T-helper 17 cell (primary cell): Measurements from ENCODE around the gene ZC3H12C. TPM values are rescaled to one million over a fixed set of nuclear protein-coding genes. Genes with fewer than 3 reads are reported as not detected.

Source experiments
- ATAC-seq: fragments of 150-1000 bp; cut with Tn5 transposase; 2 replicates; pipeline ENCODE4 v1.10.0; 2021; ENCODE audit warnings: mild to moderate bottlenecking, moderate library complexity
- DNase-seq, 3 donors: peaks; one replicate each; pipeline versions ENCODE4 v3.0.0 to v3.0.0-alpha.2; 2020 to 2021
- H3K9me3 ChIP-seq: one replicate; pipeline ENCODE4 v1.7.0; 2013; ENCODE audit warnings: low read length, mild to moderate bottlenecking; ENCODE audit not compliant: control insufficient read depth, poor library complexity, severe bottlenecking
- H3K27ac Mint-ChIP-seq: one replicate; pipeline ENCODE4 v1.8.0; 2022; ENCODE audit warnings: mild to moderate bottlenecking, moderate library complexity, mixed read lengths
- H3K27me3 Mint-ChIP-seq: one replicate; pipeline ENCODE4 v1.8.0; 2022; ENCODE audit warnings: mixed read lengths
- H3K36me3 Mint-ChIP-seq: one replicate; pipeline ENCODE4 v1.8.0; 2022; ENCODE audit warnings: low read depth, mixed read lengths
- H3K4me1 Mint-ChIP-seq: one replicate; pipeline ENCODE4 v1.8.0; 2022; ENCODE audit warnings: mild to moderate bottlenecking, mixed read lengths
- H3K4me3 Mint-ChIP-seq: one replicate; pipeline ENCODE4 v1.8.0; 2022; ENCODE audit warnings: mild to moderate bottlenecking, moderate library complexity, mixed read lengths
- total RNA-seq, 4 donors: library from RNA in 2 of 4; stranded (reverse) in 2 of 4; gene quantifications; one replicate each; pipeline ENCODE4 v1.2.3 and lab custom pipeline; 2022 to 2026

The ZC3H12C gene
- total RNA-seq, 2 donors from 2014 or later: 0.15 to 0.91 TPM

DNA sequence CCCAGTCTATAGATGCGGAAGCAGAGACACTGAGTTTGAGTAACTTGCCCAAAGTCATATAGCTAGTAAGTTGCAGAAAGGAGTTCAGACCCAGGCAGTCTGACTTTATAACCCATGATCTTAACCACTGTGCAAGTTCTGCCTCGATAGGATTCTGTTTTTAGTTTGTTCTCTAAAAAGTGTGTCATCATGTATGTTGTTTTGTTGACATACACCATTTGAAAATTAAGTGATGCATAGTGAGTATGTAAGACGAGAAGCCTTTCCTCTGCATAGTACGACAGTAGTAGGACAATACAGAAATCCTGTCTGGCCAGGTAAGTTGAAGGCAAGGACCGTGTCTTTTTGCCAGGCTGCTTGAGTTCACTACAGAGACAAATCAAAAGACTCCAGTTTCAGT is 3.3 kb downstream of the ZC3H12C start:
- no peak for DNase-seq
- peaks cover 31% of the 10 kb centered on the region for H3K27me3 Mint-ChIP-seq
- no peak overlapping the region for H3K27ac Mint-ChIP-seq

DNA sequence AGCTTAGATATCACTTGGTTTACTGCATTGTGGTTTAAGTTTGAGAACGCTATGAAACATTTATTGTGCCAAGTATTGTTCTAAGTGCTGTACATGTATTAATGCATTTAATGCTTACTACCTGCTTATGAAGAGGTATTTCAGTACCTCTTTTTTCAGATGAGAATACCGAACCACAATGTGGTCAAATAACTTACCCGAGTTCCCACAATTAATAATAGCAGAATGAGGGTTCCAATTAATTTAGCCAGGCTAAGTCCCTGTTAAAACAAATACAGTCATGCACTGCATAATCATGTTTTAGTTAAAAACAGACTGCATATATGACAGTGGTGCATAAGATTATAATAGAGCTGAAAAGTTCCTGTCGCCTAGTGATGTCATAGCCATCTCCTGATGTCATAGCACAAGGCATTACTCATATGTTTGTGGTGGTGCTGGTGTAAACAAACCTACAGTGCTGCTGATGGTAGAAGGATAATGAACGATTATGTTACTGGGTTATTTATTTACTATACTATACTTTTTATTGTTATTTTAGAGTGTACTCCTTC is 4.3 kb downstream of the ZC3H12C start:
- Mint-ChIP-seq H3K4me3 (no peak overlapping the region), H3K4me1 (peaks cover 5% of the 10 kb centered on the region), H3K27me3 (peaks cover 31% of the 10 kb centered on the region), H3K27ac (no peak overlapping the region), H3K36me3 (peaks cover 3% of the 10 kb centered on the region)
- DNase-seq (no peak), ATAC-seq (no peak)
- H3K9me3 ChIP-seq: no peaks in the 10 kb centered on the region

More for the DNA sequence above, 3.3 kb downstream of the ZC3H12C start:
- H3K36me3 Mint-ChIP-seq: peaks cover 5% of the 10 kb centered on the region
- no peaks in the 10 kb centered on the region for H3K9me3 ChIP-seq
- H3K4me1 Mint-ChIP-seq: peaks cover 9% of the 10 kb centered on the region
- H3K4me3 Mint-ChIP-seq: no peak overlapping the region
- no peak for ATAC-seq

DNA sequence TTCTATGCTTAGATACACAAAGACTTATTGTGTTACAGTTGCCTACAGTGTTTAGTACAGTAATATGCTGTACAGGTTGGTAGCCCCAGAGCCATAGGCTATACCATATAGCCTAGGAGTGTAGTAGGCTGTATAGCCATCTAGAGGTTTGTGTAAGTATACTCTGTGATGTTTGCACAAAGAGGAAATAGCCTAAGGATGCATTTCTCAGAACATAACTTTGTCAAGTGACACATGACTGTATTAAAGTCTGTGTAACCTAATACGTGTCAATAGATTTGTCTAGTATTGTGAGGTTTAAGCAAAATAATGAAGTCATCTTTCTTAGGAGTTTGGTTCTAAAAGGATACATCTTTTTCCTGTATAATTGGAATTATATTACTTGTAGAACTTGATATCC is 5.5 kb downstream of the ZC3H12C start:
- H3K4me1 Mint-ChIP-seq: peaks cover 3% of the 10 kb centered on the region
- no peaks in the 10 kb centered on the region for H3K9me3 ChIP-seq
- DNase-seq: no peak
- H3K27me3 Mint-ChIP-seq: peaks cover 31% of the 10 kb centered on the region
- no peak overlapping the region for H3K27ac Mint-ChIP-seq
- H3K4me3 Mint-ChIP-seq: no peak overlapping the region
- H3K36me3 Mint-ChIP-seq: peaks cover 3% of the 10 kb centered on the region
- ATAC-seq: peak; percentile 45

DNA sequence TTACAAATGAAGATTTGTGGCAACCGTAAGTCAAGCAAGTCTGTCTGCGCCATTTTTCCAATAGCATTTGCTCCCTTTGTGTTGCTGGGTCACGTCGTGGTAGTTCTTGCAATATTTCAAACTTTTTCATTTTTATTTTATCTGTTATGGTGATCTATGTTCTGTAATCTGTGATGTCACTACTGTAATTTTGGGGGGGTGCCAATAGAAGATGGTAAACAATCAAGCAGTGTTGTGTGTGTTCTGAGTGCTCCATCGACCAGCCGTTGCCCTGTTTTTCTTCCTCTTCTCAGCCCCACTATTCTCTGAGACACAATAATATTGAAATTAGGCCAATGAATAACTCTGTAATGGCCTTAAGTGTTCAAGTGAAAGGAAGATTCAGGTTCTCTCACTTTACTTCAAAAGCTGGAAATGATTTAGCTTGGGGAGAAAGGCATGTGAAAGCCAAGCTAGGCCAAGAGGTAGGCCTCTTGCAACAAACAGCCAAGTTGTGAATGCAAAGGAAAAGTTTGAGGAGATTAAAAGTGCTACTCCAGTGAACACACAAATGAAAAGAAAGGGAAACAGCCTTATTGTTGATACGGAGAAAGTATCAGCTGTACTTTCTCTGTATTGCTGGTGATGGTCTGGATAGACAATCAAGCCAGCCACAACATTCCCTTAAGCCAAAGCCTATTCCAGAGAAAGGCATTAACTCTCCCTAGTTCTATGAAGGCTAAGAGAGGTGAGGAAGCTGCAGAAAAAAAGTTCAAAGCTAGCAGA is 7.5 kb downstream of the ZC3H12C start:
- ATAC-seq (no peak), DNase-seq (no peak)
- H3K27ac Mint-ChIP-seq: no peak overlapping the region
- no peak overlapping the region for H3K4me3 Mint-ChIP-seq
- H3K9me3 ChIP-seq: no peaks in the 10 kb centered on the region
- no peaks in the 10 kb centered on the region for H3K4me1 Mint-ChIP-seq
- H3K36me3 Mint-ChIP-seq: peaks cover 3% of the 10 kb centered on the region
- H3K27me3 Mint-ChIP-seq: peaks cover 18% of the 10 kb centered on the region

DNA sequence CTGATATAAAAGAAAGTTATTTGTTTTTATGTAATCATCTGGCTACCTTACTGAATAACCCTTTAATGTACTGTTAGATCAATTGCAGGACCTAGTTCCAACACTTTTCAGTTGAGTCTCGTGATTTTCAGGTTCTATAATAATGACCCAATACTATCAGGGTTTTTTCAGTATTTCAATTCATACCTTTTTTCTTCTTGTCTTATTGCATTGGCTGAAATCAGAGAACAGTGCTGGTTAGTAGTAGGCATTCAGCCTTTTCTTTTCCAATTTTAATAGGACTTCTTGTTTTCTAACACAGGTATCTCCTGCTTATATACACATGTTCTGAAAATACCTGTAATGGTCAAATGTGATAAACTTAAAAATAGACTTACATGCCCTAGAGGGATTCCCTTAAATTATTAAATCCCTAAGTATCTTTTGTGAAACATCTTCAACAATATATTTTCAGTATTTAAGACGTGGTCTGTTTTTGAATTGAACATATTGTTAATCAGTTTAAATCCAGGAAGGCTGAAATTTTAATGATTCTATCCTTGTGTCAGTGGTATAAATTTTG is 13.6 kb downstream of the ZC3H12C start:
- no peak overlapping the region for H3K27ac Mint-ChIP-seq

DNA sequence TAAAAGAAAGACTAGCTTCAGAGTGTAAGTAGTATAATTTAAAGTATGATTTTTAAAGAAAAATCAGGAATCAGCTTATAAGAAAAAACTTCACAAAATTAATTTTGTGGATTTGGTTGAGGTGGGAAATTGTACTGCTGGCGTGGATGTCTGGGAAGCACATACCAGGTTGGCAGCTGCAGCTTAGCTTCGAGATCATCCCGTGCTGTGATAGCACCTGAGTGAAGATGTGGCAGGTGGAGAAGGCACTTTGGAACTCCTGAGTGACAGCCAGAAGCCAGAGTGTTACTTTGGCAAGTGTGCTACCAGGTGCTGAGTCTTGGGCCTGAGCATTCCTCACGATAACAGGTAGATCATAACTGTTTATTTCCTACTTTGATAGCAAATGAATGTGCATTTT is 17.7 kb downstream of the ZC3H12C start:
- ATAC-seq: no peak
- no peaks in the 10 kb centered on the region for H3K9me3 ChIP-seq
- no peak overlapping the region for H3K4me3 Mint-ChIP-seq

More for the DNA sequence above, 13.6 kb downstream of the ZC3H12C start:
- Mint-ChIP-seq H3K4me1 (no peaks in the 10 kb centered on the region), H3K4me3 (no peak overlapping the region), H3K27me3 (peaks cover 10% of the 10 kb centered on the region), H3K36me3 (peaks cover 2% of the 10 kb centered on the region)
- DNase-seq: no peak
- H3K9me3 ChIP-seq: no peaks in the 10 kb centered on the region
- ATAC-seq: no peak

DNA sequence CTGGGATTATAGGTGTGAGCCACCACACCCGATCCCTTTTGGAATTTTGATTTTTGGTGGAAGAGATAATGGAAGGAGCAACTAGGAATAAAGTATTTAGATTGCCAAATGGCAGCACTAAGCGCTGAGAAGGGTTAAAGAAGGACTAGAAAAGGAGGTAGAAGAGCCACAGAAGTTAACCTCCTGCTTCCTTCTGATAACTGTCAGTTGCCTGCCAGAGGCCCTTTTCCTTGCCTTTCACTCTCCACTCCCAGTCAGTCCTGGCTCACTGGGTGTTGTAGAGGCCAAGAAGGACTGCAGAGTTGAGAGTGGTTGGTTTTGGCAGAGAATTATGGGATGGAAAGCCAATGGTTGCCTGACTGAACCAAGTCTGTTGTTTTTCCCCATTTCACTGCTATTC is 19.3 kb downstream of the ZC3H12C start:
- H3K27me3 Mint-ChIP-seq: peaks cover 30% of the 10 kb centered on the region
- H3K36me3 Mint-ChIP-seq: peaks cover 2% of the 10 kb centered on the region
- no peak overlapping the region for H3K4me3 Mint-ChIP-seq
- ATAC-seq (no peak), DNase-seq (no peak)
- no peaks in the 10 kb centered on the region for H3K4me1 Mint-ChIP-seq
- no peak overlapping the region for H3K27ac Mint-ChIP-seq
- H3K9me3 ChIP-seq: no peaks in the 10 kb centered on the region

More for the DNA sequence above, 17.7 kb downstream of the ZC3H12C start:
- no peaks in the 10 kb centered on the region for H3K4me1 Mint-ChIP-seq
- peaks cover 30% of the 10 kb centered on the region for H3K27me3 Mint-ChIP-seq
- H3K27ac Mint-ChIP-seq: no peak overlapping the region
- H3K36me3 Mint-ChIP-seq: peaks cover 2% of the 10 kb centered on the region
- no peak for DNase-seq

DNA sequence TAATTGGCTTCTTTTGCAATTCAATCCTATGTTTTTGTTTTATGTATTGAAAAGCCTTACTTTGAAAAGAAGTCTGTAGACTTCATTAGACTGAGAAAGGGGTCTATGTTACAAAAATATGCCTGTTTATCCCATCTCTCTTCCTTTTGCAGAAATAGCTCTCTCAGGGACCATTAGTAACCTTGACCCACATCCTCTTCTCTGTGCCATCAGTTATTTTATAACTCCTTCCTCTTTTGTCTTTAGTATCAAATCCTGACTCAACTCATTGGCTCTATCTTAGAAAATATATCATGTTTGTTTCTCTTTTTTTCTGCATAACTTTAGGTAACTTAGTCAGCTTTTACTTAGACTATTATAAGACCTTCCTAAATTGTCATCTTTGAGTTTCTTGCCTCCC is 20.3 kb downstream of the ZC3H12C start:
- ATAC-seq: no peak
- no peaks in the 10 kb centered on the region for H3K9me3 ChIP-seq
- H3K27ac Mint-ChIP-seq: no peak overlapping the region
- H3K27me3 Mint-ChIP-seq: peaks cover 23% of the 10 kb centered on the region
- no peak overlapping the region for H3K4me3 Mint-ChIP-seq
- H3K4me1 Mint-ChIP-seq: no peaks in the 10 kb centered on the region
- no peak for DNase-seq
- H3K36me3 Mint-ChIP-seq: no peaks in the 10 kb centered on the region

DNA sequence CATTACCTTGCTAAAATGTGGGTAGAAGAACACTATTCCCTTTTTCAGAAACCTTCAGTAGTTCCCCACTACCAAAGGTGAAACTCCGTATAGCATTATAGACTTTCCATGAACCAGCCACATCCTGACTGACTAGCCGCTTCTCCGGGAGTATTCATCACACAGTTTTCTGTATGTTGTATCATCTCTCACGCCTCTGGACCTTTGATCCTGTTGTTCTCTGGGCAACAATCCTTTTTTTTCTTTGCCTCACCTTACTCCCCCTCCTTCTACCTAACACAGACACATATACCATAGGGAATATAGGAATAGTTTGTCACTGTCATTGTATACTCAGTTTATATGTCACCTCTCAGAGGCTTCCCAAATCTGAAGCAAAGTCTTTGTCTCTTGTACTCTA is 20.8 kb downstream of the ZC3H12C start:
- Mint-ChIP-seq H3K27me3 (peaks cover 24% of the 10 kb centered on the region), H3K27ac (no peak overlapping the region), H3K36me3 (no peaks in the 10 kb centered on the region), H3K4me1 (no peaks in the 10 kb centered on the region), H3K4me3 (no peak overlapping the region)
- ATAC-seq: no peak
- no peak for DNase-seq
- no peaks in the 10 kb centered on the region for H3K9me3 ChIP-seq

DNA sequence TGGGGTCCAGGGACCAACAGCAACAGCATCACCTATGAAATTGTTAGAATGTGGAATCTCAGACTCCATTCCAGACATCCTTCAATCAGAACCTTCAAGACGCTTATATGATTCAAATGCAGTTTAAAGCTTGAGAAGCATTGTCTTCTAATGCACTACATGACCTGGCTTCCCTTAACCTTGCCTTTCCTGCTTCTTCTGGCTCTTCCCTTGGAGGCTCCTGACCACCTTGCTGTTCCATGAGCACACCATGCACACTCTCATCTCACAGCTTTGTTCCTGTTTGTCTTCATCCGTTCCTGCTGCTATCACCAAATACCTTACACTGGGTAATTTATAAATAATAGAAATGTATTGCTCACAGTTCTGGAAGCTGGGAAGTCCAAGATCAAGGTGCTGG is 26.1 kb downstream of the ZC3H12C start:
- Mint-ChIP-seq H3K4me1 (peaks cover 2% of the 10 kb centered on the region), H3K27ac (no peak overlapping the region), H3K27me3 (peaks cover 22% of the 10 kb centered on the region), H3K36me3 (no peaks in the 10 kb centered on the region), H3K4me3 (no peak overlapping the region)
- DNase-seq: no peak
- no peak for ATAC-seq
- H3K9me3 ChIP-seq: no peaks in the 10 kb centered on the region

DNA sequence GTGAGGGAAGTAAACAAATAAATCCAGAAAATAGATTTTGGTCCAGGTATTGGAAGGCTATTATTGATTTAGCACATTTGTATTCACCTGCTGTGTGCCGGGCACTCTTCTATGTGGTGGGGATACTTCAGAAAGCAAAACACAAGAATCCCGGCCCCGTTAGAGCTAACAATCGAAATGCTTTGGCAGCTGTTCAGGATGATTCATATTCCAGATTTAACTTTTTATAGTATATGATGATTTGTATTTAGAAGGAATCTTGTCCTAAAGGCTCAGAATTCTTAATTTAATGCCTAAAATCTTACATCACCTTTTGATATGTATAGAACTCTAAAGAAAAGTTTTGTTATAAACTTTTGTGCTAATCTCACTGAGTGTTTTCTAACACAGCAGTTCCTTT is 28.0 kb downstream of the ZC3H12C start:
- DNase-seq (no peak), ATAC-seq (no peak)
- no peaks in the 10 kb centered on the region for H3K36me3 Mint-ChIP-seq
- H3K27ac Mint-ChIP-seq: no peak overlapping the region
- peaks cover 22% of the 10 kb centered on the region for H3K27me3 Mint-ChIP-seq
- H3K4me1 Mint-ChIP-seq: peaks cover 2% of the 10 kb centered on the region
- H3K9me3 ChIP-seq: no peaks in the 10 kb centered on the region
- no peak overlapping the region for H3K4me3 Mint-ChIP-seq

DNA sequence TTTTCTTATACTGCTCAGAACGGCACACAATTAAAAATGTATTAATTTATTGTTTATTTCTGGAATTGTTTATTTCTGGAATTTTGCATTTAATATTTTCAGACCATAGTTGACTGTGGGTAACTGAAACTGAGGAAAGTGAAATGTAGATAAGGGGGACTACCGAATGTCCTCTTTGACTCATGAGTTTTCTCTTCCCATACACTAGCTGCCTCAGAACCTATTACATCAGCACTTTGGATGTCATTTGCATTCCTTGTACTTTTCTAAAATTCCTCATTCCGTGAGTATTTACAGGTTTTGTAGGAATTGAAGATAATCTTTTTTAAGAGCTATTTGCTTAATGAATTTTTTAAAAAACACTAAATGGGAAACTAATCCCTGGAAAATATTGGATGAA is 29.8 kb downstream of the ZC3H12C start:
- DNase-seq: no peak
- peaks cover 27% of the 10 kb centered on the region for H3K27me3 Mint-ChIP-seq
- no peak overlapping the region for H3K4me3 Mint-ChIP-seq
- H3K9me3 ChIP-seq: no peaks in the 10 kb centered on the region
- H3K27ac Mint-ChIP-seq: no peak overlapping the region
- no peaks in the 10 kb centered on the region for H3K36me3 Mint-ChIP-seq
- ATAC-seq: no peak
- H3K4me1 Mint-ChIP-seq: peaks cover 2% of the 10 kb centered on the region

DNA sequence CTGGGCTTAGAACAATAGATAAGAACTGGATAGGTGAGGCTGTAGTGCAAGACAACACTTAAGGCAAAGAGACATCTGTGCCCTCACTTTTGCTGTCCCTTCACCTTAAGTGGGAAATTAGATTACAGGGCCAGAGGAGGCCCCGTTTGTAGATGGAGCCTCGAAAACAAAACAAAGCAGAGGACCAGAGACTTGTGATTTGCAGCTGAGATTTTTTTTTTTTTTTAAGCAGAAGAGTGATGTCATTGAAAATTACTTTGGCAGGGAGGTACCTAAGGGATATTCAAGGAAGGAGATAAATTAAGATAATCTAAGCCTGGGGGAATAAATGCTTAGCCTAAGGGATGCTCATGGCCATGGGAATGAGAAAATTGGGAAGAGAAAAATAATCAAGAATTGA is 31.4 kb downstream of the ZC3H12C start:
- Mint-ChIP-seq H3K27me3 (peaks cover 20% of the 10 kb centered on the region), H3K27ac (no peak overlapping the region), H3K36me3 (no peaks in the 10 kb centered on the region)

DNA sequence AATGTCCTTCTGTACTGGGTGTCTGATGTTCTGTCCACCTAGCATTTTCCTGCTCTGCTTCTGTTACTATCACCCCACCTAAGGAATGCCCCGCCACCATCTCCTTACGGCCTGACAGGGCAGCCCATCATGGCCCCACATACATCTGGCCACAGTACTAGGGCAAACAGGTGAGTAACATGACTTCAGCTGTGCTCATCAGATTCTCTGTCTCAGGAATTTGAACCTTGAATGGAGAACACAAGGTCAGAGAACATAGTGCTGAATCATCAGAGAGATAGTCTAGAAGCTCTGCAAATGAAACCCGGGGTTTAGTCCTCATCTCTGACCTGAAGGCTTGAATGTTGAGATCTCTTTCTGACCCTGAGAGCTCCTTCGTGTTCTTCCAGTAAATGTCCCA is 32.4 kb downstream of the ZC3H12C start:
- no peaks in the 10 kb centered on the region for H3K36me3 Mint-ChIP-seq
- no peak for DNase-seq
- no peaks in the 10 kb centered on the region for H3K4me1 Mint-ChIP-seq
- no peak overlapping the region for H3K4me3 Mint-ChIP-seq
- H3K9me3 ChIP-seq: no peaks in the 10 kb centered on the region
- H3K27ac Mint-ChIP-seq: no peak overlapping the region
- peaks cover 16% of the 10 kb centered on the region for H3K27me3 Mint-ChIP-seq
- no peak for ATAC-seq

More for the DNA sequence above, 31.4 kb downstream of the ZC3H12C start:
- no peaks in the 10 kb centered on the region for H3K9me3 ChIP-seq
- ATAC-seq: no peak
- DNase-seq: no peak
- no peaks in the 10 kb centered on the region for H3K4me1 Mint-ChIP-seq
- no peak overlapping the region for H3K4me3 Mint-ChIP-seq
